Uterus (tissue), 2 donors: ENCODE results near the gene PNPLA6.

Experiments
- CTCF ChIP-seq, 4 experiments: fragments of 200-600 bp in 2 of 4; fragments of 450-650 bp in 2 of 4; sonication (generic) in 2 of 4; IDR thresholded peaks; one replicate each; pipeline ENCODE4 v1.5.1; 2016 to 2019; ENCODE audit warnings: antibody characterized with exemption in 4 of 4, mild to moderate bottlenecking in 2 of 4, moderate library complexity in 1 of 4
- POLR2A ChIP-seq, 2 donors: fragments of 450-650 bp; IDR thresholded peaks; one replicate each; pipeline ENCODE4 v1.6.1; 2016; ENCODE audit warnings: antibody characterized with exemption in 2 of 2, mild to moderate bottlenecking in 1 of 2, moderate library complexity in 1 of 2

- TF ChIP-seq CTCF (IDR thresholded peaks at IDR 0.05), result no peak
- TF ChIP-seq POLR2A (IDR thresholded peaks at IDR 0.05), result no peak
These were observed 38.2 kb upstream of the PNPLA6 start for GRCh38 chr19:7497292-7497691.
